ENCODE measurements around the gene DLG5.

DLG5 gene

DNA sequence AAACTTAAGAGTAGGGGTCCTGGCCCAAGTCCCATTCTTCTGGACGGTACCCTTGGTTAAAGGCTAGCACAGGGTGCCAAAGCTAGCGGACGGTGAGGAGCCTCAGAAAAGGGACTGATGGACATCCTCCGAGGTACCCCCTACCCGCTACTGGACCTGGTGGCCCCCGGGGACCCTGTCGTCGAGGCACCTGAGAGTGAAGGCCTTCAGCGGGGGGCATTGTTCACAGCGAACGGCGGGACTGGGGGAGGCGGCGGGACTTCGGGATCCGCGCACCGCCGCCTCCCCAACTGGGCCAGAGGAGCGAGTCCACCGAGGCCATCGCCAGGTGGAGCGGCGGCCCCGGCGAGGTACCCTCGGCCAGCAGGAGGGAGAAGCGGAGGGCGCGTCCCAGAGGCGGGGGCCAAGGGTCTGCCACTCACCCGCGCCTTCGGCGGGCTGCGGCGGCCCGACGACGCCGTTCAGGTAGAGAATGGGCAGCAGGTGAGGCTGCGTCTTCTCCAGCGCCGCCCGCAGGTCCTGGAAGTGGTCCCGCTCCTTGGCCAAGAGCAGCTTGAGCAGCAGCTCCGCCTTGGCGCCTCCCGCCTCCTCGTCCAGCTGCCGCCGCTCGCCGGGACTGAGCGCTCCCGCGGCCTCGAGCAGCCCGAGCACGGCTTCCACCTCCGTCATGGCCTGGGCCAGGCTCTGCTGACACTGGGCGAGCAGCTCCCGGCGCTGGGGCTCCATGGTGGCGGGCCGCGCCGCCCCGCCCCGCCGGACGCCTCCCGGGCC lies 575 bp downstream of the DLG5 start (continued):
- TF ChIP-seq SALL2 (tag by site-specific recombination; IDR thresholded peaks at IDR 0.05; ENCODE audit: borderline replicate concordance) (no peak), ATF2 (tag by site-specific recombination; IDR thresholded peaks at IDR 0.05; ENCODE audit: low read depth) (no peak), ZBTB17 (tag by site-specific recombination; IDR thresholded peaks at IDR 0.05) (no peak), ZNF19 (tag by site-specific recombination; IDR thresholded peaks at IDR 0.05; ENCODE audit: low read depth) (no peak), PBX3 (CRISPR knock-in tag; IDR thresholded peaks at IDR 0.05) (0 out of 2 replicates have a peak, but pooled peaks have one; percentile 26), ZNF341 (tag by site-specific recombination; IDR thresholded peaks at IDR 0.05; ENCODE audit: low read depth) (peak; percentile 93), GLIS2 (tag by site-specific recombination; IDR thresholded peaks at IDR 0.05) (peak; percentile 37), KLF9 (tag by site-specific recombination; IDR thresholded peaks at IDR 0.05; ENCODE audit: low read depth) (0 out of 2 replicates have a peak, but pooled peaks have one; percentile 8), MEIS1 (CRISPR knock-in tag; IDR thresholded peaks at IDR 0.05; ENCODE audit: borderline replicate concordance) (no peak), ZNF777 (tag by site-specific recombination; IDR thresholded peaks at IDR 0.05; ENCODE audit: borderline replicate concordance) (peak; percentile 54; the same call in 1 of the 2 replicates), EGR2 (tag by site-specific recombination; IDR thresholded peaks at IDR 0.05; ENCODE audit: low read depth) (no peak), ZNF571 (tag by site-specific recombination; IDR thresholded peaks at IDR 0.05) (no peak), PRDM10 (tag by site-specific recombination; IDR thresholded peaks at IDR 0.05) (peak; percentile 38; the same call in 1 of the 2 replicates), HOXD13 (CRISPR knock-in tag; IDR thresholded peaks at IDR 0.05; ENCODE audit: borderline replicate concordance) (no peak), SP2 (tag by site-specific recombination; IDR thresholded peaks at IDR 0.05) (peak; percentile 6; the same call in 1 of the 2 replicates), SP3 (tag by site-specific recombination; IDR thresholded peaks at IDR 0.05) (no peak), KLF8 (tag by site-specific recombination; IDR thresholded peaks at IDR 0.05) (peak; percentile 3; the same call in 1 of the 2 replicates), ELK4 (IDR thresholded peaks at IDR 0.05; ENCODE audit: borderline replicate concordance, low read depth, low read length) (no peak), ZNF76 (tag by site-specific recombination; IDR thresholded peaks at IDR 0.05; ENCODE audit: borderline replicate concordance, low read depth) (no peak), ZSCAN30 (tag by site-specific recombination; IDR thresholded peaks at IDR 0.05) (no peak), ZNF155 (tag by site-specific recombination; IDR thresholded peaks at IDR 0.05) (no peak), TRIM28 (IDR thresholded peaks at IDR 0.05; ENCODE audit: borderline replicate concordance, low read length) (no peak)
- TF ChIP-seq, protein P1, sequence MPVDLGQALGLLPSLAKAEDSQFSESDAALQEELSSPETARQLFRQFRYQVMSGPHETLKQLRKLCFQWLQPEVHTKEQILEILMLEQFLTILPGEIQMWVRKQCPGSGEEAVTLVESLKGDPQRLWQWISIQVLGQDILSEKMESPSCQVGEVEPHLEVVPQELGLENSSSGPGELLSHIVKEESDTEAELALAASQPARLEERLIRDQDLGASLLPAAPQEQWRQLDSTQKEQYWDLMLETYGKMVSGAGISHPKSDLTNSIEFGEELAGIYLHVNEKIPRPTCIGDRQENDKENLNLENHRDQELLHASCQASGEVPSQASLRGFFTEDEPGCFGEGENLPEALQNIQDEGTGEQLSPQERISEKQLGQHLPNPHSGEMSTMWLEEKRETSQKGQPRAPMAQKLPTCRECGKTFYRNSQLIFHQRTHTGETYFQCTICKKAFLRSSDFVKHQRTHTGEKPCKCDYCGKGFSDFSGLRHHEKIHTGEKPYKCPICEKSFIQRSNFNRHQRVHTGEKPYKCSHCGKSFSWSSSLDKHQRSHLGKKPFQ (tag by site-specific recombination; IDR thresholded peaks at IDR 0.05) = no peak
- TF ChIP-seq, protein P2, sequence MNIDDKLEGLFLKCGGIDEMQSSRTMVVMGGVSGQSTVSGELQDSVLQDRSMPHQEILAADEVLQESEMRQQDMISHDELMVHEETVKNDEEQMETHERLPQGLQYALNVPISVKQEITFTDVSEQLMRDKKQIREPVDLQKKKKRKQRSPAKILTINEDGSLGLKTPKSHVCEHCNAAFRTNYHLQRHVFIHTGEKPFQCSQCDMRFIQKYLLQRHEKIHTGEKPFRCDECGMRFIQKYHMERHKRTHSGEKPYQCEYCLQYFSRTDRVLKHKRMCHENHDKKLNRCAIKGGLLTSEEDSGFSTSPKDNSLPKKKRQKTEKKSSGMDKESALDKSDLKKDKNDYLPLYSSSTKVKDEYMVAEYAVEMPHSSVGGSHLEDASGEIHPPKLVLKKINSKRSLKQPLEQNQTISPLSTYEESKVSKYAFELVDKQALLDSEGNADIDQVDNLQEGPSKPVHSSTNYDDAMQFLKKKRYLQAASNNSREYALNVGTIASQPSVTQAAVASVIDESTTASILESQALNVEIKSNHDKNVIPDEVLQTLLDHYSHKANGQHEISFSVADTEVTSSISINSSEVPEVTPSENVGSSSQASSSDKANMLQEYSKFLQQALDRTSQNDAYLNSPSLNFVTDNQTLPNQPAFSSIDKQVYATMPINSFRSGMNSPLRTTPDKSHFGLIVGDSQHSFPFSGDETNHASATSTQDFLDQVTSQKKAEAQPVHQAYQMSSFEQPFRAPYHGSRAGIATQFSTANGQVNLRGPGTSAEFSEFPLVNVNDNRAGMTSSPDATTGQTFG (tag by site-specific recombination; IDR thresholded peaks at IDR 0.05; ENCODE audit: borderline replicate concordance) = no peak
- TF ChIP-seq, protein P3, sequence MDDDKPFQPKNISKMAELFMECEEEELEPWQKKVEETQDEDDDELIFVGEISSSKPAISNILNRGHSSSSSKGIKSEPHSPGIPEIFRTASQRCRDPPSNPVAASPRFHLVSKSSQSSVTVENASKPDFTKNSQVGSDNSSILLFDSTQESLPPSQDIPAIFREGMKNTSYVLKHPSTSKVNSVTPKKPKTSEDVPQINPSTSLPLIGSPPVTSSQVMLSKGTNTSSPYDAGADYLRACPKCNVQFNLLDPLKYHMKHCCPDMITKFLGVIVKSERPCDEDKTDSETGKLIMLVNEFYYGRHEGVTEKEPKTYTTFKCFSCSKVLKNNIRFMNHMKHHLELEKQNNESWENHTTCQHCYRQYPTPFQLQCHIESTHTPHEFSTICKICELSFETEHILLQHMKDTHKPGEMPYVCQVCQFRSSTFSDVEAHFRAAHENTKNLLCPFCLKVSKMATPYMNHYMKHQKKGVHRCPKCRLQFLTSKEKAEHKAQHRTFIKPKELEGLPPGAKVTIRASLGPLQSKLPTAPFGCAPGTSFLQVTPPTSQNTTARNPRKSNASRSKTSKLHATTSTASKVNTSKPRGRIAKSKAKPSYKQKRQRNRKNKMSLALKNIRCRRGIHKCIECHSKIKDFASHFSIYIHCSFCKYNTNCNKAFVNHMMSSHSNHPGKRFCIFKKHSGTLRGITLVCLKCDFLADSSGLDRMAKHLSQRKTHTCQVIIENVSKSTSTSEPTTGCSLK (tag by site-specific recombination; IDR thresholded peaks at IDR 0.05) = no peak

All from HEK293 (cell line).